ENCODE measurements around the gene PEAK1.

Gene PEAK1

GRCh38 chr15:77384589-77385359 is 35.1 kb downstream of the PEAK1 start:
- H3K4me3 ChIP-seq (ENCODE audit: low read length), result no peak overlapping the region
- no peaks in the 10 kb centered on the region for H3K4me1 ChIP-seq (ENCODE audit: control insufficient read depth, insufficient read depth, low read length)
- H3K36me3 ChIP-seq (ENCODE audit: control insufficient read depth, insufficient read depth, low read length), result no peaks in the 10 kb centered on the region
- H3K9me3 ChIP-seq (ENCODE audit: control insufficient read depth, insufficient read depth, low read length), result no peaks in the 10 kb centered on the region
- no peak overlapping the region for H3K27ac ChIP-seq (ENCODE audit: low read length)
- no peaks in the 10 kb centered on the region for H3K27me3 ChIP-seq (ENCODE audit: control insufficient read depth, insufficient read depth, low read length)
- DNase-seq (ENCODE audit: low read depth, low spot score), result no peak

DNA sequence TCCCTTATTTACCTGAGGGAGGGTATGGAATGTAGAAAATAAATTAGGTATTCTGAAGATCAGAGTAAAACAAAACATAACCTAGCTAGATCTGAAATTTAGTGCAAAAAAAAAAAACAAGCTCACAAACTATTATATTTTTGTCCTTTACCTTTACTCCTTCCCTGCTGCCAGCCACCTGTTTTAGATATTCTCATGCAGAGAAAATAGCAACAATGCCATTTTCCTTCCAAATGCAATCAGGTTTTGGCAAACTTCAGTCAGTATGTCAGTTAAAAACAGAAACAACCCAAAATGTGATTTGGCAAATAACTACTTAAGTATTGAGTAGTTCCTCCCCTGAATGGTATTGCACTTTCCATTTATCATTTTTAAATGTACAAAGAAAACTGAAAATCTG is 35.8 kb downstream of the PEAK1 start:
- no peak overlapping the region for H3K4me3 ChIP-seq (ENCODE audit: low read length)
- H3K9me3 ChIP-seq (ENCODE audit: control insufficient read depth, insufficient read depth, low read length), result no peaks in the 10 kb centered on the region
- H3K4me1 ChIP-seq (ENCODE audit: control insufficient read depth, insufficient read depth, low read length), result no peaks in the 10 kb centered on the region
- H3K27ac ChIP-seq (ENCODE audit: low read length), result no peak overlapping the region
- H3K36me3 ChIP-seq (ENCODE audit: control insufficient read depth, insufficient read depth, low read length), result no peaks in the 10 kb centered on the region
- H3K27me3 ChIP-seq (ENCODE audit: control insufficient read depth, insufficient read depth, low read length), result no peaks in the 10 kb centered on the region
- no peak for DNase-seq (ENCODE audit: low read depth, low spot score)

GRCh38 chr15:77380033-77380432 is 39.9 kb downstream of the PEAK1 start:
- H3K27me3 ChIP-seq (ENCODE audit: control insufficient read depth, insufficient read depth, low read length), result no peaks in the 10 kb centered on the region
- no peaks in the 10 kb centered on the region for H3K4me1 ChIP-seq (ENCODE audit: control insufficient read depth, insufficient read depth, low read length)
- WGBS (ENCODE audit: insufficient coverage, insufficient read length), result no CpG with 5 or more reads among the region's 4 CpGs
- H3K4me3 ChIP-seq (ENCODE audit: low read length), result no peak overlapping the region
- no peak overlapping the region for H3K27ac ChIP-seq (ENCODE audit: low read length)
- H3K9me3 ChIP-seq (ENCODE audit: control insufficient read depth, insufficient read depth, low read length), result no peaks in the 10 kb centered on the region
- no peaks in the 10 kb centered on the region for H3K36me3 ChIP-seq (ENCODE audit: control insufficient read depth, insufficient read depth, low read length)
- DNase-seq (ENCODE audit: low read depth, low spot score), result no peak

DNA sequence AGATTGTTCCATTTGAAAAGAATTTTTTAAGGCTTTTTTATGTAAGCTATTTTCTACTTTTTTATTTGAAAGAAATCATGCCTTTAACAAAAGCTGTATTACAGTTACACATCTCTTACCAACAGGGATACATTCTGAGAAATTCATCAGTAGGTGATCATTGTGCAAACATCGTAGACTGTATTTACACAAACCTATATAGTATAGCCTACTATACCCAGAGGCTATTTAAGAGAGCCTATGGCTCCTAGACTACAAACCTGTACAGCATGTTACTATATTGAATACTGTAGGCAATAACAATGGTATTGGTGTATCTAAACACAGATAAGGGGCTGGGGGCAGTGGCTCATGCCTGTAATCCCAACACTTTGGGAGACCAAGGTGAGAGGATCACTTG is 43.1 kb downstream of the PEAK1 start:
- Histone ChIP-seq H3K27me3 (ENCODE audit: control insufficient read depth, insufficient read depth, low read length) (no peaks in the 10 kb centered on the region), H3K9me3 (ENCODE audit: control insufficient read depth, insufficient read depth, low read length) (no peaks in the 10 kb centered on the region), H3K4me1 (ENCODE audit: control insufficient read depth, insufficient read depth, low read length) (0 out of 2 replicates have a peak, but pooled peaks cover 2% of the 10 kb centered on the region), H3K36me3 (ENCODE audit: control insufficient read depth, insufficient read depth, low read length) (no peaks in the 10 kb centered on the region), H3K4me3 (ENCODE audit: low read length) (no peak overlapping the region), H3K27ac (ENCODE audit: low read length) (no peak overlapping the region)
- no CpG with 5 or more reads among the region's 1 CpG for WGBS (ENCODE audit: insufficient coverage, insufficient read length)
- no peak for DNase-seq (ENCODE audit: low read depth, low spot score)

DNA sequence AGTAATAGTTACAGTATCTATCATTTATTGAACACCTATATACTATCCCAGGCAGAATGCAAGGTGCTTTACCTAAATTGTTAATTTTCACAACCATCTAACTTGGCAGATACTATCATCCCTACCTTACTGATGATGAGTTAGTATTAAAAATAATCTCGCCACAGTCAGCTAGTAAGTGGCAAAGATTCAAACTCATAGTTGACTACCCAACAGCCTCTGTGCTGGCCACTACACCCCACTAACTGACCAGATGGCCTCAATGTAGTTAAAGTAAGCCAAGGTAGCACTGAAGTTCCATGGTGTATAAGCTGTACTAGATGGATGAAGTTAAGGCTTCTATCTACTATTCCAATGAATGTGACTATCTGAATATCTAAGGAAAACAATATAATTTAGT is 44.8 kb downstream of the PEAK1 start:
- no peaks in the 10 kb centered on the region for H3K36me3 ChIP-seq (ENCODE audit: control insufficient read depth, insufficient read depth, low read length)
- H3K9me3 ChIP-seq (ENCODE audit: control insufficient read depth, insufficient read depth, low read length), result no peaks in the 10 kb centered on the region
- no peak for DNase-seq (ENCODE audit: low read depth, low spot score)
- WGBS (ENCODE audit: insufficient coverage, insufficient read length), result no CpG with 5 or more reads among the region's 1 CpG
- H3K4me3 ChIP-seq (ENCODE audit: low read length), result no peak overlapping the region
- H3K4me1 ChIP-seq (ENCODE audit: control insufficient read depth, insufficient read depth, low read length), result 0 out of 2 replicates have a peak, but pooled peaks cover 2% of the 10 kb centered on the region
- no peak overlapping the region for H3K27ac ChIP-seq (ENCODE audit: low read length)
- no peaks in the 10 kb centered on the region for H3K27me3 ChIP-seq (ENCODE audit: control insufficient read depth, insufficient read depth, low read length)

DNA sequence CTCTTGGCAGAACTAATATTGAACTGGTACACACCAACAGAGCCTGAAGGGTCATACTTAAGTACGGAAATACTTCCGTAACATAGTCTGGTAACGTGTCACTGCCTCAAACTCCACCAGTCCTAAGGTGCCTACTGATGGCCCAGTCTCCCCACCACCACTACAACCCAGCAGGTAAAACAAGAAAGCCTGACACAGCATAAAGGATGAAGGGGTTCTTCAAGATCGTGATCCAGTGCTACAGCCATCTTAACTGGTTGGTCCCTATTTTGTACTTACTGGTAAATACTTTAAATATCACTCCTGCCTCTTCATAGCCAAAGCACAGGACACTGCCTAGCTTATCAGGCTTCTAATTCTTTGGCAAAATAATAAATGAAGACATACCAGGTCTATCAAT is 46.5 kb downstream of the PEAK1 start:
- DNase-seq (ENCODE audit: low read depth, low spot score), result no peak
- H3K36me3 ChIP-seq (ENCODE audit: control insufficient read depth, insufficient read depth, low read length), result no peaks in the 10 kb centered on the region
- H3K9me3 ChIP-seq (ENCODE audit: control insufficient read depth, insufficient read depth, low read length), result no peaks in the 10 kb centered on the region
- H3K27ac ChIP-seq (ENCODE audit: low read length), result no peak overlapping the region
- no CpG with 5 or more reads among the region's 4 CpGs for WGBS (ENCODE audit: insufficient coverage, insufficient read length)
- H3K27me3 ChIP-seq (ENCODE audit: control insufficient read depth, insufficient read depth, low read length), result no peaks in the 10 kb centered on the region
- H3K4me3 ChIP-seq (ENCODE audit: low read length), result no peak overlapping the region
- H3K4me1 ChIP-seq (ENCODE audit: control insufficient read depth, insufficient read depth, low read length), result 0 out of 2 replicates have a peak, but pooled peaks cover 2% of the 10 kb centered on the region

GRCh38 chr15:77371850-77372563 is 47.9 kb downstream of the PEAK1 start:
- no peaks in the 10 kb centered on the region for H3K27me3 ChIP-seq (ENCODE audit: control insufficient read depth, insufficient read depth, low read length)
- H3K27ac ChIP-seq (ENCODE audit: low read length), result no peak overlapping the region
- no peaks in the 10 kb centered on the region for H3K36me3 ChIP-seq (ENCODE audit: control insufficient read depth, insufficient read depth, low read length)
- H3K4me1 ChIP-seq (ENCODE audit: control insufficient read depth, insufficient read depth, low read length), result 0 out of 2 replicates have a peak, but pooled peaks cover 2% of the 10 kb centered on the region
- no peak overlapping the region for H3K4me3 ChIP-seq (ENCODE audit: low read length)
- H3K9me3 ChIP-seq (ENCODE audit: control insufficient read depth, insufficient read depth, low read length), result no peaks in the 10 kb centered on the region
- no peak for DNase-seq (ENCODE audit: low read depth, low spot score)
- no CpG with 5 or more reads among the region's 5 CpGs for WGBS (ENCODE audit: insufficient coverage, insufficient read length)

DNA sequence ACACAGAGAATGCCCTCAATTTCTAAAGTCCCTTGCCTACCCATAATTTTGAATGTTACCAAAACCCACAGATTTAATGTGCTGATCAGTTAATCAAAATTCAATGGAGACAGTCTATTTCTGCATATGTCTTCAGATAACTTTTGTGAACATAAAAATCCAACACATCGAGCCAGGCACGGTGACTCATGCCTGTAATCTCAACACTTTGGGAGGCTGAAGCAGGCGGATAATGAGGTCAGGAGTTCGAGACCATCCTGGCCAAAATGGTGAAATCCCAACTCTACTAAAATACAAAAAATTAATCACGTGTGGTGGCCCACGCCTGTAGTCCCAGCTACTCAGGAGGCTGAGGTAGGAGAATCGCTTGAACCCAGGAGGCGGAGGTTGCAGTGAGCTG is 49.3 kb downstream of the PEAK1 start:
- Histone ChIP-seq H3K27ac (ENCODE audit: low read length) (no peak overlapping the region), H3K4me3 (ENCODE audit: low read length) (no peak overlapping the region), H3K9me3 (ENCODE audit: control insufficient read depth, insufficient read depth, low read length) (no peaks in the 10 kb centered on the region), H3K36me3 (ENCODE audit: control insufficient read depth, insufficient read depth, low read length) (no peaks in the 10 kb centered on the region), H3K4me1 (ENCODE audit: control insufficient read depth, insufficient read depth, low read length) (0 out of 2 replicates have a peak, but pooled peaks cover 2% of the 10 kb centered on the region), H3K27me3 (ENCODE audit: control insufficient read depth, insufficient read depth, low read length) (no peaks in the 10 kb centered on the region)
- WGBS (ENCODE audit: insufficient coverage, insufficient read length), result no CpG with 5 or more reads among the region's 8 CpGs
- DNase-seq (ENCODE audit: low read depth, low spot score), result no peak

DNA sequence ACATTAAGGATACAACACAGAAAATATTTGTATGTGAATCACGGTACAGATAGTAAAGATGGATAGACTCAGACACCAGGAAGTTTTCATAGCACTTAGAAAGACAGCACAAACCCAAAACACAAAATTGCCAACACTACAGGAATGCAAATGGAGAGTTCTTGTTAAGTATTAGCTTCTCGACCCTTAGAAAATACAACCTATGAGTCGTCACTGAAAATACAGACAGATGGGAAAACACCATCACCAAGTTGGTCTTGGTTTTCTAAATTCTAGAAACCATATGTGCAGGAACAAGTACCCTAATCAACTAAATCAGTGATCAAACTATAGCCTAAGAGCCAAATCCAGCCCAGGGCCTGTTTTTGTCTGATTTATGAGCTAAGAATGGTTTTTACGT is 50.7 kb downstream of the PEAK1 start:
- H3K9me3 ChIP-seq (ENCODE audit: control insufficient read depth, insufficient read depth, low read length), result no peaks in the 10 kb centered on the region
- no peaks in the 10 kb centered on the region for H3K27me3 ChIP-seq (ENCODE audit: control insufficient read depth, insufficient read depth, low read length)
- DNase-seq (ENCODE audit: low read depth, low spot score), result no peak
- 0 out of 2 replicates have a peak, but pooled peaks cover 2% of the 10 kb centered on the region for H3K4me1 ChIP-seq (ENCODE audit: control insufficient read depth, insufficient read depth, low read length)
- no peak overlapping the region for H3K27ac ChIP-seq (ENCODE audit: low read length)
- WGBS (ENCODE audit: insufficient coverage, insufficient read length), result no CpG with 5 or more reads among the region's 4 CpGs
- no peak overlapping the region for H3K4me3 ChIP-seq (ENCODE audit: low read length)
- no peaks in the 10 kb centered on the region for H3K36me3 ChIP-seq (ENCODE audit: control insufficient read depth, insufficient read depth, low read length)

DNA sequence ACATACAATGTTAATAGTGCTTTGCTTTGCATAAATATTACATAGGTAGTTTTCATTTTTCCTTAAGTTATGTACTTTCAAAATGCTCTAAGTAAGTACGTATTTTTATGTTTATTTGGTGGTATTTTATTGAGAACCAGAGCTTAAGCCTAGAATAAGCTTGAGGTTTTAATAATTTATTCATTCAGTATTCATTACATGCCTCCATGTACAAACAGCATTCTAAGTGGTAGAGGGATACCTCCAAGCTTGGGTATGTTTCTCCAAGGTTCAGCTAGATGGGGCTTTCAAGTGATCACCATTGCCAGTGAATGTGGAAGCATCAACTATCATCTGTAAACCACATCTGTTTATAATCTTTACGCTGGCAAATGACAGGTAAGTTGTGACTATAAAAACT is 52.3 kb downstream of the PEAK1 start:
- Histone ChIP-seq H3K36me3 (ENCODE audit: control insufficient read depth, insufficient read depth, low read length) (no peaks in the 10 kb centered on the region), H3K27ac (ENCODE audit: low read length) (no peak overlapping the region), H3K4me1 (ENCODE audit: control insufficient read depth, insufficient read depth, low read length) (no peaks in the 10 kb centered on the region), H3K4me3 (ENCODE audit: low read length) (no peak overlapping the region), H3K9me3 (ENCODE audit: control insufficient read depth, insufficient read depth, low read length) (no peaks in the 10 kb centered on the region), H3K27me3 (ENCODE audit: control insufficient read depth, insufficient read depth, low read length) (no peaks in the 10 kb centered on the region)
- DNase-seq (ENCODE audit: low read depth, low spot score), result no peak
- no CpG with 5 or more reads among the region's 2 CpGs for WGBS (ENCODE audit: insufficient coverage, insufficient read length)

- Histone ChIP-seq H3K27ac (ENCODE audit: low read length) (no peak overlapping the region), H3K36me3 (ENCODE audit: control insufficient read depth, insufficient read depth, low read length) (no peaks in the 10 kb centered on the region), H3K27me3 (ENCODE audit: control insufficient read depth, insufficient read depth, low read length) (no peaks in the 10 kb centered on the region), H3K4me3 (ENCODE audit: low read length) (no peak overlapping the region), H3K4me1 (ENCODE audit: control insufficient read depth, insufficient read depth, low read length) (no peaks in the 10 kb centered on the region), H3K9me3 (ENCODE audit: control insufficient read depth, insufficient read depth, low read length) (no peaks in the 10 kb centered on the region)
- no CpG with 5 or more reads among the region's 1 CpG for WGBS (ENCODE audit: insufficient coverage, insufficient read length)
- no peak for DNase-seq (ENCODE audit: low read depth, low spot score)
These were observed 58.4 kb downstream of the PEAK1 start for GRCh38 chr15:77361456-77361855.
